COLO668 (cell line): ENCODE measurements around the gene FMNL2.

Experiments
- DNase-seq: peaks from one replicate; lab custom pipeline; 2025; ENCODE audit not compliant: unreplicated experiment; lab: John Stamatoyannopoulos, UW

FMNL2 gene

DNA sequence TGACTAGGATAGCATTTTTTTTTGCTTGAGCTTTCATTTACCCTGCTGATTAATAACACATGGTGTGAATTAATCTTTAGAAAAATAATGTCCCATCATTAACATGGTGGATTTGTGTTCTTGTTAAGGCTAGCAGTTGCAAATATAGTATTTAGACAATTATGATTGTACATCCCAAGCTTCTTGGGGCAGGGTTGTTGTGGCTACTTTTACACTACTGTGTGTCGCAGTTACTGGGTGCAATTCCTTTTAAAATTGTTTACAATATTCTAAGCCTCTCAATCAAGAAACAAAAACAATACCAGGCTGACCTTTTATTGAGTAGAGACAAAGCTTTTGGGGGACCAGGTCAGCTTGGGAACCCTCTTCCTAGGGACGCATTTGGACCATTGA, 2.5 kb downstream of the FMNL2 start:
- DNase-seq: no peak

DNA sequence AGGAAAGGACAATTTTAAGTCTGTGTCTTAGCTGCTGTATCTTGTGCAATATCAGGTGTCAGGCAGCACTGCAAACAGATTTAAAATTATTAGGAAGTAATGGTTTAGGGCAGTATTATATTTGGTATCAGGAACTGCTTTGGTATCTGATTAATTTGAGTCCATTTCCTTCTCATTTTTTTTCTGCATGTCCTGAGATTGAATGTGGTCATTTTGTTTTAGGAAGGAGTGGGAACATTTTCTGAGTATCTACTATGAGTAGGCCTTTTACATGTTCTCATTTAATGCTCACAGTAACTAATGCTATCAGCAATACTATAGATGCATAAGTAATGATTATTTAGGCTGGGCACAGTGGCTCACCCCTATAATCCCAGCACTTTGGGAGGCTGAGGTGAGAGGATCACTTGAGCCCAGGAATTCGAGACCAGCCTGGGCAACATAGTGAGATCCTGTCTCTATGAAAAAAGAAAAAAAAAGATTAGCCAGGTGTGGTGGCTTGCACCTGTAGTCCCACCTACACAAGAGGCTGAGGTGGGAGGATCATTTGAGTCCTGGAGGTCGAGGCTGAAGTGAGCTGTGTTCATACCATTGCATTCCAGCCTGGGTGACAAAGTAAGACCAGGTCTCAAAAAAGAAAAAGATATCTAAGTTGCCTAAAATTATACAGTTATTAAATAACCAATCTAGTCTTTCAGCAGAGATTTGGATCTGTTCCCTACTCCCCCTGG, 4.7 kb downstream of the FMNL2 start:
- DNase-seq: no peak

GRCh38 chr2:152342259-152343046, 7.5 kb downstream of the FMNL2 start:
- DNase-seq: no peak

DNA sequence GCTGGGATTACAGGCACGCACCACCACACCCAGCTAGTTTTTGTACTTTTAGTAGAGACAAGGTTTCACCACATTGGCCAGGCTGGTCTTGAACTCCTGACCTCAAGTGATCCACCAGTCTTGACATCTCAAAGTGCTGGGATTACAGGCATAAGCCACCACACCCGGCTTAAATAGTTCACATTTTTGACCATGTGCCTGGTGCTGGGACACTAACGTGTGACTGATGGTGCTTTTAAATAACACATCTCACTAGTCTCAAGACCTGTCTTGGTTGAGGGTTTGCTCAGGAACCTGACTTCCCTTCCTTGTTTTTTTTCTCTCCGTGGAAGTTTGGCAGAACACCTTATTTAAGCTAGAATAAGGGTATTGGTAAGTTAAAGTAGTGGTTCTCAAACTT, 8.5 kb downstream of the FMNL2 start:
- DNase-seq: no peak

DNA sequence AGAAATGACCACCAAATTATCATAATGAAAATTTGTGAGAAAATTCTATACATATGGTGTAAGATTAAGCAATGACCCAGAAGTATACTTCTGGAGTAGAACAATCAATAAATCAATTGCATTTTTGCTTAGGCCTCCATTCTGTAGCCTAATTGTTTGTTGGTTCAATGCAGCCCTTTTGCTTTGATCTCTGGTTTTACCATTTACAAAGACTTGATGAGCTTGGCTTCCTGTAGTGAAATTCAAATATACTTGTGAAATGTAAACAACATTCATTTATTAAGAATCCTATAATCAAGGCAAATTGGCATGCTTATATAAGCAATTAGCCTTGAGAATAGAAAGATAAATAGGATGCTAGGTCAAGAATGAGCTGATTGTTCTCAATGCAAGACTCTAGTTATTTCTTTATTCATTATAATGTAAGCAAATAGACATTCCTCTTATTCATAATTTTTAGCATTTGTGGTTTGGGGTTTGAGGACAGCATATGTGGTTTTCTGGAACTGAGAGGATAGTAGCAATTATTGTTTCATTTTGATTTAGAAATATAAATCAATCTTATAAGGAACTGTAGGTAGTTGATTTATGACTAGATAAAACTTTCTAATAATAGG, 9.7 kb downstream of the FMNL2 start:
- no peak for DNase-seq

GRCh38 chr2:152347076-152347475, 12.1 kb downstream of the FMNL2 start:
- DNase-seq: no peak

DNA sequence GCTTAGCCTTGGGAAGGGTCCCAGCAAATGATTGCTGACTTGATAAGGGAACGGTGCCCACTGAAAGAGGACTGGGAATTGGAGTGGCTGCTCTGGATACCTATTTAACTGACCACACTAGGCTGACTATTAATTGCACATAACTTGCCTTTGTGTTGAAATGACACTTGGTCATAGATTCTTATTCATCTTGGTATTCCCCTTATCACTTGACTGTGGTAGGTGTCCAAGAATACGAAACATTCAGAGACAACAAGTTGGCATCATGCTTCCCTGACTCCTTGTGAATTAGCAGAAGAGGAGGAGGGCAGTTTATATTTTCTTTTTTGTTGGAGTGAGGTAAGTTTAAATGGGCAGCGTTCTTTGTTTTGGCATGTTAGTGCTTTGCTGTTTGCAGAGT, 13.4 kb downstream of the FMNL2 start:
- DNase-seq: no peak

- DNase-seq: no peak
These were observed 14.4 kb downstream of the FMNL2 start for GRCh38 chr2:152349416-152349815.

DNA sequence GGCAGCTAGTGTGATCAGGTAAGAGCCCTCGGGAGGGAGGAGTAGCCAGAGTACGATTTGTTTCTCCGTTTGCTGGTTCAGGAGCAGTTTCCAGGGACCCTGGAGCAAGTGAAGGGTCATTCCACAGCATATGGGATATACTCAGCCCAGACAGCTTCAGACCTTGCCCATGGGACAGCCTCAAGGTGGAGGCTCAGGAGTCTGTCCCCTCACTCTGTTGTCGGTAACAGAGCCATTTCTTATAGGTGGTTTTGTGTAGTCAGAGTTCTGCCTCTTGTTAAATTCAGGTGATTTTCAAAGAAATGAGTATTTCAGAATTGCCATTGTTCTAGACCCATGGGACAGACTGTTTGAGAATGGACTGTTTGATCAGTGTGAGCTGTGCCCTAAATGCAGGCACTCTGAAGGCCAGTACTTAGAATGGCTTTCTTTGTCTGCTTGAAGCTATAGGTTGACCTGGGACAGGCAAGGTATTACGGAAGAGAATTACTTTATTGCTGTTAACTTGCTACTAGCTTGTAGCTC, 15.2 kb downstream of the FMNL2 start:
- DNase-seq: no peak

GRCh38 chr2:152352616-152353015, 17.6 kb downstream of the FMNL2 start:
- DNase-seq: no peak

DNA sequence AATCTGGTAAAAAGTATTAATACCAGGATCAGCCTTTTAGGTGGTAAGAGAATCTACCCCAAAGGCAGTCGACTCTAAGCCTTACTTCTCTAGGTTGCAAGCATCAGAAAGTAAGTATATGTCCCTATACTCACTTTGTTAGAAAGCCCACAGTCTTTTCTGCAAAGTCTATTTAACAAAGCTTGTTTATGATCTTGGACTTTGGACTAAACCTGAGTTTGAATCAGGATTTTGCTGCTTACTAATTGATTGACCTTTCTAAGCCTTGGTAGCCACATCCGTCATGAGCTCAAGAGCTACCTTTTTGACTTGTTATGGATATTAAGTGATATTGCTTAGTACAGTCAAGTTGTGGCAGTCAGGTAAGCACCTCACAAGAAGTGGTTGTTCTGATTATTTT, 18.4 kb downstream of the FMNL2 start:
- DNase-seq: no peak

DNA sequence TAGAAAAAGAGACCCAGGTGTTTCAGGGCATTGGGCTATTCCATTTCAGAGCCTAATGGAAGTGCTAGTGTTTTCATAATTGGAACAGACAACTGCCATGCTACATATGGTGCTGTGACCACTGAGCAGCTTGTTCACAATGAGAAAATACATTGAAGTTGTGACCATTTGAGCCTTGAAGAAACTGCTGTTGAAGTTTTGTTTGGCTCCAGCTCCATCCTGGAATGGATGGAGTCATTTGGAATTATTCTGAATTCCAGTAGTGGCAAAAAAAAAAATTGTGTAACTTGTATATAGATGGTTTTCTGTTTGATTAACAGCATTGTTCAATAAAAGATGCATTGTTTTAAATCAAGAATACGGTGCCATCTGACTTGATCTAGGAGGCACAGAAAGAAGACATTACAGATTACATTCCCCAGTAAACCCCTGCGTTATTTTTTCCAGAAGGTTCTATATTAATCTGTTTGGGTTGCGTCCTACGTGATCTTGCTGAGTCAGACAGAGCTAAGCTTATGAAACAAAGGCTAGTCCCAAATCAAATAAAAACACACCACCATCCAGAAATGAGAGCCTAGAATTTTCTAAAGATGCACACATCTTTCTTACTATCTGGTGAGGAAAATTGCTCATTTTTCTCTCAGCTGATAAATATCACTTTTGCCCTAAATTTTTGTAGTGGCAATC, 19.2 kb downstream of the FMNL2 start:
- no peak for DNase-seq

DNA sequence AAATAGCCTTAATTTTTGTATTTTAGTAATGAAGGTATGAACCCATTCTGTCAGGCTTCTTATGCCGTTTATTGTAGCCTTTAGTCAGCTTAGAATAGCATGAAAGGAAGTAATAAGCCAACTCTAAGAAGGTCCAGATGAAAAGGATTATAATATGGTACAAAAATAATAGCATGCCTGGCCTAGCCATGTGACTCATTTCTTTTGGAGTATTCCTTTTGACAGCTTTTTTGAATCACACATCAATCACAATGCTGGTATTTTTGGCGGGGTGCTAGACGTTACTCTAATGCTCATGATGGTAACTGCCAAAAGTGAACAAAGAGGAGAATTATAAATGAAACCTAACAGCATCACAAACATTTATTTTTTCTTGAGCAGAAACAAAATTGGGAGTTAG, 19.9 kb downstream of the FMNL2 start:
- DNase-seq: no peak

DNA sequence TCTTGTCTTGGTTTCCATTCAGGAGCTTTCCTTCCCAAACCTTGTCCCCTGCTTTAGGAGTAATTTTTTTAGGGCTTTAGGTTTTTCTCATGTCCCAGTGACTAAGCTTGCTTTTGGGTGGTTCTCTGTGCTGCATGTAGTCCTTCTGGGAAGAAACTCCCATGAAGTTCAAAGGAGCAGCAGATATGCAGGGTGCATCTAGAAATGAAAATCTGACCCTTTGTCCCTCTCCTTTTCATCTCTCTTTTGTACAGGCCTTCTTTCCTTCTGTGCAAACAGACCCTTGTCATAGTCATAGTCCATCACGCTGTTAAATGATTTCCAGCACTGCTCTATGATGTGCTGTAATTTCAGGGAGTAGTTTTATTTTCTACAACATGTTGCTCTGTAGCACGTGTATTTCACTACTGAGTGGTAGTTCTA, 20.4 kb downstream of the FMNL2 start:
- DNase-seq: no peak

DNA sequence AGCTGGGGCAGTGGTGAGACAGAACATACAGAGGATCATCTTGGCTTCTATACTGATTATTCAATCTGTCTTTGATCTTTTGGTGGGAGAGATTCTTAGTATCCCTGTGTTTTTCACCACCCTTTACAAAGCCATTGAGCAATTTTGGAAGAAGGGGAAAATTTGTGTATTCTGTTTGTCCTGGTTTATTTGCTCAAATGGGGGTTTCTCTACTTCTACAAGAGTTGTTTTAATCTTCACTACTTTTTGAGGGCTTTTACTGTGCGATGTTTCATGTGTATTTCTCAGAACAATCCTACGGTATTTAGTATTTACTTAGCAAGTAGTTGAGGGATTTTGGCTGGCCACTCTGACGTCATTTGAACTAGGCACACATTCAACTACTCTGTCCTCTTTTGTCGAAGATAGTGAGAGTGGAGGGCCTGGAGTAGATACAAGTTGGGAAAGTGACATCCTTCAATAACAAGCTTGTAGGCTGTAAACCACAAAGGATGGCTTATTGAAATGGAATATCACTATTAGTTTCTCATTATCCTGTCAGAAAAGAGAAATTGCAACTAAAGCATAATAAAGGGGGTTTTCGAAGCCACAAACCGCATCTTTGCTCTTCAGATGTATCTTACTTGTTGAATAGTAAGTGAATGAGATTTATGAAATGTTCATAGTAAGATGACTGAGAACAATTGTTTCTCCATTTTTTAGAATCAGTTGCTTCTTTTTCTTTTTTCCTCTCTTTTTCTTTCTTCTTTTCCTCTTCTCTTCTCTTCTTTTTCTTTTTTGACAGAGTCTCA, 24.8 kb downstream of the FMNL2 start:
- DNase-seq: no peak

GRCh38 chr2:152363936-152364335, 29.0 kb downstream of the FMNL2 start:
- DNase-seq: no peak

DNA sequence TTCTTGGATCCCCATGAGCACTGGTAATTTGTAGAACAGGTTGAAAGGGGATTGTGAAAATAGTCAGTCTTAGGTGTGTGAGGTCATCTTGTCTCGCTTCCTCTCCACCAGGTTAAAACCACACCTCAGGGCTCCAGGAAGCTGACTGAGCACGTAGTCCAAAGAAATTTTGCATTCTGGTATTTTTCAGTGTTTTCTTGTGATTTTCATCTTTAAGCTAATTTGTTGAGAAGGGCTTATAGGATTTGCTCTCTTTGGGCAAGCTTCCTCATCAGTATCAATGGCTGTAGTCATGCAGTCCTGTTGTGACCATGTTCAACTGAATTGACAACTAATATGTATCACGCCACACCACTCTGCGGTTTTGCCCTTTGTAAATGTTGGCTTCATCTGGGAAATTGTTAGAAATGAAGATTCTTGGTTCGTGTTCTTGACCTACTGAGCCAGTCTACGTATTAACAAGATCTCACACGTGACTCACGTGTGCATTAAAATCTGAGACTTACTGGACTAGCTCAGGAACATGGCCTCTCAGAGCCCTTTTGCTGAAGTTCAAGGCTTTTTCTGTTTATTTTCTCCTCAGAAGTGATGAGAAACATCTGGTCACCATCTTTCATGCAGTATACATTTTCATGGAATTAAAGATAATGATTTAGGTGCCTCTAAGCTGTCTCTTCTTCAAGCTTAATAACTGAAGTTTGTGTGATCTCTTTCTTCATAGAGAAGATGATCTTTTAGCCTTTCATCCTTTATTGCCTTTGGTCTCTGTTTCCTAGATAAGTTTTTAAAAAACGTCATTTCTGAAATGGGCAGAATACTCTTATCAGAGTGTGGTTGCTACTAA, 32.8 kb downstream of the FMNL2 start:
- DNase-seq: no peak

DNA sequence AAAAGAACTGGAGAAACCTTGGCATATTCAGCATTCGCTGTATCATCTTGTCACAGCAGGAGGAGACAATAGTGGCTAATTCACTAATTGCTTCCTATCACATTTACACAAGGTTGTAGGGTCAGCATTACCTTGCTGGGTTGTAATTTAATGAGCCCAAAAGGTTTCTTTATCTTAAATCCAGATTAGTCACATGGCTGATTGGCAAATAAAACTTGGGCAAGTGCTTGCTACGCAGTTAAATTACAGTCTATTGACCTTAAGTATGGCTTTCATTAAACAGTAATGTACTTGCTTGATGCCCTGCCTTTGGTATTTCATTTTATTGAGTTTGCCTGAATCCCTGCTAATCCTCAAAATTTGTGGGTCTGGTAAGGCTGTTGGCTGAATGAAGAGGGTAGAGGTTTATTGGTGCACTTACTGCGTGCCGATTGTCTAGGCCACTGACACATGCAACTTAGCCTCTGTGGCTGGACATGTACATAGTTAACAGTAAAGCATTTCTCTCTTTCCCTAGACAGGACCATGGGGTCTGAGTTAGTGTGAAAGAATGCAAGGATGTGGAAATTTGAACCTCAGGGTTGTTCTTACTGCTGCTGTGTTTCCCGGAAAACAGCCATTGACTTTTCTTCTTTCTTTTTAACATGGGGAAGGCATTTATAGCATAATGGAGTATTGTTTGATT, 34.3 kb downstream of the FMNL2 start:
- DNase-seq: no peak

DNA sequence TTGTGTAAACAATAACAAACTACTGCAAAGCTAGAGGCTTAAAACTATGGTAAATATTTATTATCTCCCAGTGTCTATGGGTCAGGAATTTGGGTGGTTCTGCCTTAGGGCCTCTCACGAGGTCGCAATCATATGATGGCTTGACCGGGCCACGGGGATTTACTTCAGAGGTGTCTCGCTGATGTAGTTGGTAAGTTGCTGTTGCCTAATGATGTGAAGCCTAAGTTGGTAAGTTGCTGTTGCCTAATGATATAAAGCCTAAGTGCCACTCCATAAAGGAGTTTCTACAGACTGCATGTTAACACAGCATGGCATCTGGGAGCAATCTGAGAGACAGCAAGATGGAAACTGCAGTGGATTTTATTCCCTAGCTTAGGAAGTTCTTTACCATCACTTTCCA, 35.8 kb downstream of the FMNL2 start:
- DNase-seq: no peak
